Activated T-cell treated with anti-CD3 and anti-CD28 coated beads for 24 hours (primary cell): ENCODE results near the gene SMIM3.
"Not testable (repeated sequence)": the region's sequence is repeated elsewhere in the genome, so short reads cannot be mapped to it uniquely, and the experiment has no call there.

ENCODE experiments used
- DNase-seq: peaks from one replicate; pipeline ENCODE4 v3.0.0-alpha.2; 2020; ENCODE audit warnings: low read depth

SMIM3 gene

DNA sequence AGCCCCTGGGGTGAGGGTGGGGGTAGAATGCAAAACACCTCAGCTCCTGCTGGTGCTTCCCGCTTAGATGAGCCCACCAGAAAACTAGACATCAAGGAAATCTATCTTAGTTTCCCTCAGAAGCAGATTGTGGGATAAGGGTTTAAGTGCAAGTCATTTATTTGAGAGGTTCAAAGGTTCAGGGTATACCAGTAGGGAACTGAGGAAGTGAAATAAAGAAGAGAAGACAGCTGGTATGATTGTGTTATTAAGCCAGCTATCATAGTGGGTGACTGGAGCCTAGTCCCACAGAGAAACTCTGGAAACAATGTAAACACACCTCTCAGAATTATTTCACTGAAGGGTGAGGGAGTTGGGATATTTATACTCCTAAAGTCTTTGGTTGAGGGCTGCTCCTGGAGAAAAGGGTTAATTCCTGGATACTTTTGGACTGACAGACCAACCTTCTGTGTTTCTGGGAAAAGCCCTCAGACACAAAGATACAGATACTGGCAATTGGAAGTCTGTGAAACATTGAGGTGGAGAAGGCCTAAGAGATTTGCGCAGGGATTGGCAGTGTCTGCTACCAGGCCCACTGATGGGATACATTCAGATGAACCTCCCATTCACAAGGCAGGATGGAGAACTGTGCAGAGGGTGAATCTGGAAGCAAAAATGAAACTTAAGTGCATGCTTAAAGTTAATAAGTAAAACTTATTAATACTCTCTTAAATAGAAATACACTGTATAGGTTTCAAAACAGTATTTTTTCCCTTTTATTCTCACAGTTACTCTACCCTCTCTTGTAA is 13.4 kb upstream of the SMIM3 start:
- DNase-seq, result no peak

- DNase-seq, result no peak
Measured at GRCh38 chr5:150765799-150766169, 12.8 kb upstream of the SMIM3 start.

- DNase-seq, result no peak
Measured at GRCh38 chr5:150766251-150766650, 12.3 kb upstream of the SMIM3 start.

DNA sequence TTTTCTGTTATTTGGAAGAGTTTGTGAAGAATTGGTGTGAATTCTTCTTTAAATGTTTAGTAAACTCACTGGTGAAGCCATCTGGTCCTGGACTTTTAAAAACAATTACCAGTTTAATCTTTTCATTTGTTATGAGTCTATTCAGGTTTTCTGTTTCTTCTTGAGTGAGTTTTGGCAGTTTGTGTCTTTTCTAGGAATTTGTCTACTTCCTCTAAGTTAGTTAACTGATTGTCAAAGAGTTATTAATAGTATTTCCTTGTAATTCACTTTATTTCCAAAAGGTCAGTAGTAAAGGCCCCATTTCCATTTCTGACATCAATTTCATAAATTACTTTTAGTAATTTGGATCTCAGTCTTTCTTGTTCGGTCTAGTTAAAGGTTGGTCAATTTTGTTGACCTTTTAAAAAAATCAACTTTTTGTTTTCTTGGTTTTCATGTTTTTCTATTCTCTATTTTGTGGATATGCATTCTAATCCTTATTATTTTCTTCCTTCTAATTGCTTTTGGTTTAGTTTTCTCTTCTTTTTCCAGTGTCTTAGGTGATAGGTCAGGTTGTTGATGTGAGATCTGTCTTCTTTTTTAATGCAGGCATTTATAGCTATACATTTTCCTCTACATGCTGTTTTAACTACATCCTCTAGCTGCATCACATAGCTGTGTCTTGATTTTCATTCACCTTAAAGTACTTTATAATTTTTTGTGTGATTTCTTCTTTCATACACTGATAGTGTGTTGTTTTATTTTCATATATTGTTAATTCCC is 7.3 kb upstream of the SMIM3 start:
- no peak for DNase-seq

DNA sequence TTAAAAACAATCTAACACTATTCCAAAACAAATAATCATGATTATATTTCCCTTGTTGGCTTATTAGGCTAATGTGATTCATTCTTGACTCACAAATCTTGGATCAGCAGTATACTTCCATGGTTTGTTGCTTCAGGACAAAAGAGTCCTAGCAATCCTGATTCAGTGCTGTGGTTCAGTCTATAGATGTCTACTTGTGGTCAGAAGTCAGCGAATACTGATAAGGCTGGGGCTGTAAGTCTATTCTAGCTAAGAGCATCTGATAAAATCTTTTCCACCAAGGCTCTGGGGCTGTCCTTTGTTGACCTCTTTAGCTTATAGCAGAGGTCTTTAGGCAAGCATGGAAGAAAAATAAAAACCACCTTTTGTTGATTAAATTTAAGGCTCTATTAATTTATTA is 4.4 kb upstream of the SMIM3 start:
- DNase-seq, result no peak

DNA sequence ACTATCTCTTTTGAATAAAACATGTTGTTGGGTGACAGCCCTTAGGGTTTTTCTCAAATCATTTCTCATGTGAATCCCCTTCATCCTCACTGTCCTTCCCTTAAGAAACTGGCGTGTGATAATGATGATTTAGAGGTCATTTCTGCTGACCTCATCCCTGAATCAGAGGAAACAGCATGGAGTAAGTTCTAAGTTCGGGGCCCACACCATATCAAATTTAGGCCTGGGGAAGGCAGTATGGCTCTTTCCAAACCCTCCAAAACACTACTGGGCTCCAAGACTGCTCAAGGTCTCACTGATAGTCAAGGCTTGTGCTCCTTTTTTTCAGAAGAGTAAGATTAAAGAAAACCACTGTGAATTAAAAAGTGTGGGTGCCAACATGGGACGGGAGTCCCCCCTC is 872 bp upstream of the SMIM3 start:
- no peak for DNase-seq

- no peak for DNase-seq
Measured at GRCh38 chr5:150778088-150778516, 455 bp upstream of the SMIM3 start.

DNA sequence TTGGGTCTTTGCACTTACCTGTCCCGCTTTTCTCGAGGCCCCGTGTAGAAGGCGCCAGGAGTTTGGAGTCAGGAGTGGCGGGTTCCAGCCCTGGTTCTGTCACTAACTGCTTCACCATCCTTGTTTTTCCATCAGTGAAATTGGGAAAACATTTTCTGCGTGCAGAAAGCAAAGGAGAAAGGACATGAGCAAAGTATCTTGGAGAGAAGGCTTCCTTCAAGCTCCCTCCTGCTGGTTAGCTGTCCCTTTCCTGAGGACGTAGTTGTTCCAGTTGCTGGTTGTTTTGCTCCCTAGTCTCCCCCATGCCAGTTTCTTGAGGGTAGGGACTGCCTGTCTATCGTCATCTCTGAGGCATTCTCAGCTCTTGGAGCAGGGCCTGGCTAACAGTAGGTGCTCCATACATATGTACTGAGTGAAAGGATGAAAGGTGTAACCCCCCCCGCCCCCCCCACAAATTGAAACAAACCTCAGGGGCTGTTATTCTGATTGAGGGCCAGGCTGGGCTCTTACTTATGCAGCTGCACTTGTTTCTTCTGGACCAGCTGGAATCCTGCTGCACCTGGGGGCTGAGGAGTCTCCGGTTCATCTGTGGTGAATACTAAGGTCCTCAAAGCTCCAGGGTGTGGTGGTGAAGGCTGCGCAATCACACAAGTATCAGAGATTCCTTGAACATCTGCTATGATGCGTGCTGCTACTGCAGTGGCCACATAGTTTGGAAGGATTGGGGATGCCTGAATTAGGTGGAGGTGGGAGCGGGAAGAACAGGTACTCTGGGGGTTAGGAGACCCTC is 1.0 kb downstream of the SMIM3 start:
- no peak for DNase-seq

DNA sequence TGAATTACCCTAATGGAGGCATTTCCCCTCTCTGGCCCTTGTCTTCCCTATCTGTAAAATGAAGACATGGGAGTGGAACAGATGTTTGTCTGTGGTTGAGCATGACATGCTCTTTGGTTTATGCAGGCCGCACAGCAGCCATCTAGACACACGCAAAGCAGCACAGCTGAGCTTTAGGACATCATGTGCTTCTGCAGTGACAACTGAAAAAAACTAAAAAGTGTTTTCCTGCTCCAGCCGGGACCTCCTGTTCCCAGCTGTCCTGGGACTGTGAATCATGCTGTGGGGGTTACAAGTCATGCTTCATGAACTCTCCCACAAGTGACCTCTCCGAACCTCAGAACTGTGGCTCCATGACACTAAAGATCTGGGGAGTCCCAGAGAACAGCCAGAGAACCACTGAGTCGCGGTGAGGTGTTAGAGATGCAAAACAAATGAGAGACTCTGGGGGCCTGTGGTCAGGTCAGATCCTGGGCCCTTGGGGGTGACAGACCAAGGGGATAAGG is 1.7 kb downstream of the SMIM3 start:
- no peak for DNase-seq

GRCh38 chr5:150780816-150781221 is 2.3 kb downstream of the SMIM3 start:
- no peak for DNase-seq

DNA sequence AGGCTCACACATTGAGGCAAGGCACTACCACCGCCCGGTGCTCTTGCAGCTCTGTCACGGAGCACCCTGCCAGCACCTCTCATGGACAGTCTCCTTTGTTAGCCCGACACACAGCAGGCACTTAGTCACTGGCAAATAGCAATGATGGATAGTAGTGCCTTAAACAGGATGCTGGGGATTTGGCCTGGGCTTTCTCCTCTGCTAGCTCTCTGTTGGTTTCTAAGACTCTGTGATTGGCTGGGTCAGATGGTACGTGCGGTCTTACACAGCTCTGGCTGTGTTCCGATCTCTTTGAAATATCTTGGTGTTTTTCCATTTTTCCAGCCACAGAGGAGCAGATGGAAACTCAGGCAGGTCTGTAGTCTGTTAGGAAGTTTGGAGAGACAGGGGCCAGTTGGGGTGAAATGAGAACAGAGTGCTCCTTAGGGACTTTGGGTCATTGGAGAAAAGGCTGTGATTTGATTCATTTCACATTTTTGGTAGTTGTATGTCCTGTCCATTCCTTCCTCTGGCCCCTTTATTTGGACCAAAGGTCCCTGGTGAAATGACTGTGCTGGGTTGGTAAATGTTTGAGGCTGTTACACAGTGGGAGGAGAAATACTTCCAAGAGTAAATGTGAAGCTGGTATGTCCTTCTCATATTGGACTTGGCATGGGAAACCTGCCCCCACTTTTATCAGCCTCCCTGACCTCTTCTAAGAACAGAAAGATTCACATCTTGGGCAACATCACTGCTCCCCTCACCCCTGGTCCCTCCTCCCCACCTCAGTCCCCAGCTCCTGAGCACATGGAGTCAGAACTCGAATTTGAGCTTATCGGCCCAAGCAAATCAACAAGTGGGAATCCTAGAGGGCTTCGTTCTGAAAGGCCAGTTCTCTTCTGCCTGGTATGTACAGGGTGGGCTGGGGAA is 3.4 kb downstream of the SMIM3 start:
- no peak for DNase-seq

GRCh38 chr5:150782850-150783249 is 4.3 kb downstream of the SMIM3 start:
- DNase-seq, result no peak

GRCh38 chr5:150783422-150783928 is 4.9 kb downstream of the SMIM3 start:
- DNase-seq, result peak; percentile 60

DNA sequence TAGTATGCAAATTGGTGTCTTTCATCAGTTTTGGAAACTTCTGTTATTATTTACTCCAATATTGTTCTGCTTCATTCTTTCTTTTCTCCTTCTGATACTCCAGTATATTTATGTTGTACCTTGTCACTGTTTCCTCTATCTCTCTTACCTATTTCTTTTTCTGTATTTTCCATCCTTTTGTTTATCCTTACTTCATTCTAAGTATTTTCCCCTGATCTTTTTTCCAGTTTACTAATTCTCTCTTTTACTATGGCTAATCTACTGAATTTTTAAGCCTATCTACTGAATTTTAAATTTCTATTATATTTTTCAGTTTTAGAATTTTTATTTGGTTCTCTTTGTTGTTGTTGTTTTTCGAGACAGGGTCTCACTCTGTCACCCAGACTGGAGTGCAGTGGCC is 7.4 kb downstream of the SMIM3 start:
- no peak for DNase-seq

DNA sequence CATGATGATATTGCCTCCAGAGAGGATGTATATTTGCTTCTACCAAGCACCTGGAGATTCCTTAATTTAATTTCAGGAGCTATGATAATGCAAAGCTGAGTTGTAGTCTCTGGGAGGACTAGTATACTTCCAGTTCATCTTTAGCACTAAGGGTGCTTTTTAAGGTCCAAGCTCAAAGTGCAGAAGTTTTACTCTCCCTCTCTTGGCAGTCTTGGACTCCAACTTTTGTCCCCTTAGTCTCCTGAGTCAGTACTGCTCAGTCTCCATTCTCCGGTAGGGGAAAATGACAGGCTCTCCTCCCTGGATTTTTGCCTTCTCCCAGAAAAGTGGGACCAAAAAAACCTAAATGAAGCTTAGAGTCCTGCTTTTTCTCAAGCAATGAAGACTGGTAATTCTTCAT is 8.3 kb downstream of the SMIM3 start:
- no peak for DNase-seq

DNA sequence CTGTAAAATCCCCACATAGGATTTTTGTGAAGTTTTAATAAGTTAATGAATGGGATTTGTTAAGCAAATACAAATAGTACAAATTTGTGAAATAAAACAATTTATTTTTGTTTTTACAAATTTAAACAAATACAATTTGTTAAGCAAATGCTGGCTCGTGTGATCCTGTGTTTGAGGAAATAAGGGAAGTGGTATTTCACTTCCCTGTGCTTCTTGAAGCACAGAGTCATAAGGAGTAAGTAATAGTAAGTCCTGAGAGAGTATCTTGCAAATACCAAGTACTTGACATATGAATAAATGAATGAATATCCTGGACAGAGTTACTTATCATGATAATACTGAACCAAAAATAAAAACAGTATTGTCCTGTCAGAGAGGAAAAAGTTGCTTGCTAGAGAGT is 9.1 kb downstream of the SMIM3 start:
- DNase-seq, result no peak

GRCh38 chr5:150788977-150789376 is 10.4 kb downstream of the SMIM3 start:
- no peak for DNase-seq

- DNase-seq, result no peak
Measured at GRCh38 chr5:150789450-150789849, 10.9 kb downstream of the SMIM3 start.

GRCh38 chr5:150789943-150790611 is 11.5 kb downstream of the SMIM3 start:
- peak; percentile 71 for DNase-seq

- no peak for DNase-seq
Measured at GRCh38 chr5:150791536-150791935, 13.0 kb downstream of the SMIM3 start.

- DNase-seq, result not testable (repeated sequence)
Measured at GRCh38 chr5:150793423-150793888, 14.9 kb downstream of the SMIM3 start.
